Activated CD8-positive, alpha-beta memory T cell treated with anti-CD3 and anti-CD28 coated beads for 4 hours (primary cell): ENCODE results near the gene TRMU.
"Not testable (repeated sequence)": the region's sequence is repeated elsewhere in the genome, so short reads cannot be mapped to it uniquely, and the experiment has no call there.

Experiments
- DNase-seq, 2 donors: peaks; one replicate each; pipeline ENCODE4 v3.0.0-alpha.2; 2020; ENCODE audit warnings: low read depth in 2 of 2

The TRMU gene

GRCh38 chr22:46300491-46300890 lies 35.0 kb upstream of the TRMU start:
- DNase-seq = no peak

GRCh38 chr22:46303347-46303965 lies 32.1 kb upstream of the TRMU start:
- DNase-seq = no peak

GRCh38 chr22:46308283-46308988 lies 27.1 kb upstream of the TRMU start:
- DNase-seq = no peak

DNA sequence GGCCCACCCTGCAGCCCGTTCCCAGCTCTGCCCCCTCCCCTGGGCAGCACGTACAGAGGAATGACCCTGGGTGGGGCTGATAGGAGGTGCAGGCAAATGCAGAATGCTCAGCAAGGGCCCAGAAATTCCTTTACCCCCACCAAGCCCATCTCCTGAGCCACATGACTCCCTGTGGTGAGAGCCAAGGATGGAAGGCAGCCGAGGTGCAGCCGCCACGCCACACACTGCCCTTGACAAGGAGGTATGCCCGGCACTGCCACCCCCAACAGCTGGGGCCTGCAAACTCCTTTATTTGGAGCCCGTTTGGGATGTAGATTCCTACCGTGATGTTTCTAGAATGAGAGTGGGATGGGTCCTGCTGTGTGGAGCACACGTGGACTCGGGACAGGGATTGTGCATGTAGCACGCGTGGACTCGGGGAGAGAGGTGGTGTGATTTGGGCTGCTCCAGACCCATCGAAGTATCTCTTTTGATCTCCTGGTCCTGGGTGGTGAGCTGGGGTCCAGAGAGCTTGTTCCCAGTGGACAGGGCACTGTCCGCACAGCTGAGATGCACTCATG lies 25.9 kb upstream of the TRMU start:
- no peak for DNase-seq

- no peak for DNase-seq
Measured at GRCh38 chr22:46312056-46312455, 23.5 kb upstream of the TRMU start.

- not testable (repeated sequence) for DNase-seq
Measured at GRCh38 chr22:46312848-46313247, 22.7 kb upstream of the TRMU start.

DNA sequence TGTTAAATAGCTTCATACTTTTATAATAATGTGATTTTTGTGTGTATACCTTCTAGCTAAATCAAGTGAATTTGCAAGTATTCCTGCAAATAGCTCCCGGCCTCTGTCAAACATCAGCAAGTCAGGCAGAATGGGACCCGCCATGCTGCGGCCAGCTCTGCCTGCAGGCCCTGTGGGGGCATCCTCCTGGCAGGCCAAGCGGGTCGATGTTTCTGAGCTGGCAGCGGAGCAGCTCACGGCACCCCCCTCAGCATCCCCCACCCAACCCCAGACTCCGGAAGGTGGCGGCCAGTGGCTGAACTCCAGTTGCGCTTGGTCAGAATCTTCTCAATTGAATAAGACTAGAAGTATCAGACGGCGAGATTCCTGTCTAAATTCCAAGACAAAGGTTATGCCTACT lies 19.5 kb upstream of the TRMU start:
- no peak for DNase-seq

DNA sequence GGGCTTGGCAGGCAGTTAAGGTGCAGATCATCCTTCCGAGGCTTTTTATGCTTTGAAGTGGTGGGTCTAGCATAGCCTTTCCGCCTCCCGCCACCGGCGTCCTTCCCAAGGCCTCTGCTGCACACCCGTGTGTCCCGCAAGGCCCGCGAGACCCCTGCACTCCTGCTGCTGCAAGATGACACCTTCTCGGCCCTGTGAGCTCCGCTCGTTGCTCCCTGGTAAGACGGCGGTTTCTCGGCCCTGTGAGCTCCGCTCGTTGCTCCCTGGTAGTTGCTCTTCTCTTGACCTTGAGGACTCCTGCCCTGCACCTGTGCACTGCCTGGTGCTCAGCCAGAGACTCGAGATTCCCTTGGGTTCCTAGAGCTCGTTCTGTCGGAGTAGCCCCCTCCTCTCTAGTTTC lies 17.9 kb upstream of the TRMU start:
- no peak for DNase-seq

DNA sequence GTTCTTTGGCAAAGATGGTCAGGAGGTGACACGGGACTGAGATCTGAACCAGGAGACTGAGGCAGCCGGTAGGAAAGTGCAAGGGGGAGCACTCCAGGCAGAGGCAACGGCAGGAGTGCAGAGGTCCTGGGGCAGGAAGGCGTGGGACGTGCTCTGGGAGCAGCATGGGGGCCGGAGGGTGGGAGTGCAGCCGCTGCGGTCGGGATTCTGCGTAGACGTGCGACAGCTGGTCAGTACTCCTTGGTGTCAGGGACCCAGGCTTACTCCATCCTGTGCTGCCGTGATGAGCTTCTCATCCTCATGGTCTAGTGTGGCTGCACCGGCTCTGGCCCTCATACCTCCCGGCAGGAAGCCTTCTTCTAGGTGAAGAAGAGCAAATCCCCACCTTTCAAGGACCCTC lies 16.9 kb upstream of the TRMU start:
- DNase-seq = no peak

GRCh38 chr22:46319319-46319718 lies 16.2 kb upstream of the TRMU start:
- DNase-seq = no peak

DNA sequence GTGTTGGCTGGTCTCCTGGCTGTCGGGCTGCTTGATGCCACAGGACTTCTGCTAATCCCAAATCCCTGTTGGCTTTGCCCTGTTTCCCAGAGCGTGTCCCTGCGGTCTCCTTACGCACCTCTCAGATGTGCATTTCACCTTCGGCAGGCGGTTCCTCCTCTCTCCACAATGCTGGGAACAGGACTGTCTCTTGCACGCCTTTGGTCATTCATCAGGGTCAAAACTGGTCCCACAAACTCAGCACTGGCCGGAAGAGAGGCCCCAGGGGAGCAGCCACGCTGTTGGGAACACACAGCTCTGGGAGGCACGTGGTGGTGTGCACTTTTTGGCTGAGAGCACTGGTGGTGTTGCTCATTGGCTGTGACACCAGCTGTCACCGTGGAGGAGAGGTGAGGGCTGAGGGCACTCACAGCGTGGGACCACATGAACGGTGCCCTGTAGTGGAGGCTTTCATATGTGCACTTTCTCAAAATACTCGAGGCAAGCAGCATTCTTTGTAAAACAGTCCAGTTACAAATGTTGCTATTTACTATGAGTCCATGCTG lies 15.3 kb upstream of the TRMU start:
- DNase-seq = no peak

GRCh38 chr22:46320716-46321386 lies 14.7 kb upstream of the TRMU start:
- DNase-seq = no peak

GRCh38 chr22:46322711-46323110 lies 12.8 kb upstream of the TRMU start:
- no peak for DNase-seq

GRCh38 chr22:46323162-46323561 lies 12.4 kb upstream of the TRMU start:
- DNase-seq = no peak

GRCh38 chr22:46326066-46326680 lies 9.3 kb upstream of the TRMU start:
- DNase-seq = no peak

DNA sequence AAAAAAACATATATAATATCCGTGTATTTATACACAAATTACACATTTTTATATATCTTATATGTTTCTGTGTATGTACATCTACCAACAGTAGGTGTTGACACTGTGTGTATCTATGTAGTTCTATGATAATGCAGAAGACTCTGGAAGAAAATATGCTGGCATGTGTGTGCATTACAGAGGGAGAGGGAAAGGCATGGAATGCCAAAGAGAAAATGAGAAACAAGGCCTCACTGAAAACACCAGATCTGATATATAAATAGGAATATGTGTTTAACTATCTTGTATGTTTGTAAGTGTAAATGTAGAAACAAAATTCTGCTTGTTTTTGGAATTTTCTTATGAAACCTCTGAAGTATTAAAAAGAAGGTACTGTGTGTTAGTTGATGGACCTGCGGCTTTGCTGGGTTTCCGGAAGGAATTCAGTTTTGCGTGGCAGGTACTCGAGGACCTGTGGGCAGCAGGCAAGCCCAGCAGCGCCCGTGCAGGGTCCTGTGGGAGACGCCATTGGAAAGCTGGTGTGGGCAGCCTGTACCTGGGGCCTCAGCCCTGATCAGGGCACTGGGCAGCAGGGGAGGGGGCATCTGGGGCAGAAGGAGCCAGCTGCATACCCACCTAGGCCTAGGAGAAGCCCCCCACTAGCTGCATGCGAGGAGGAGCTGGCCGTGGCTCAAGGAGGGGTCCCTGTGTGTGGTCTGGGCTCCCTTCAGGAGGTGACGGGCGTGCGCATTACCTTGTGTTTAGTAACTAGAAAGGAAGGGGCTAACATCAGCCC lies 7.6 kb upstream of the TRMU start:
- no peak for DNase-seq

DNA sequence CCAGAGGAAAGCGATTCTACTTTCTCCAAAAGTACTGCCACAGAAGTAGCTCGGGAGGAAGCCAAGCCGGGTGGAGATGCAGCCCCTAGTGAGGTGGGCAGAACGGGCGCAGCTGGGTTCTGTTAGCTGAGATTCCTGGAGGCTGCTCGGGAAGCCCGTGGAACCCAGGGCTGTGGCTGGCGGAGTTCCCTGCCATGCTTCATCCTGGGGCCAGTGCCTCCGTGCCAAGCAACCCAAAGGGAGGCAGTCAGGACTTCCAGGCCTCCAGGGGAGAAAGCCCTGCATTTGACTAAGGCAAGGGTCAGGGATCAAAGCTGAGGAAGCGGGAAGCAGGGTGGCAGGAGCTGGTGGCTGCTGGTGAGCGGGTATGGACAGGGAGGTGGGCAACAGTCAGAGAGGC lies 6.7 kb upstream of the TRMU start:
- DNase-seq = no peak

GRCh38 chr22:46329616-46330015 lies 5.9 kb upstream of the TRMU start:
- no peak for DNase-seq

DNA sequence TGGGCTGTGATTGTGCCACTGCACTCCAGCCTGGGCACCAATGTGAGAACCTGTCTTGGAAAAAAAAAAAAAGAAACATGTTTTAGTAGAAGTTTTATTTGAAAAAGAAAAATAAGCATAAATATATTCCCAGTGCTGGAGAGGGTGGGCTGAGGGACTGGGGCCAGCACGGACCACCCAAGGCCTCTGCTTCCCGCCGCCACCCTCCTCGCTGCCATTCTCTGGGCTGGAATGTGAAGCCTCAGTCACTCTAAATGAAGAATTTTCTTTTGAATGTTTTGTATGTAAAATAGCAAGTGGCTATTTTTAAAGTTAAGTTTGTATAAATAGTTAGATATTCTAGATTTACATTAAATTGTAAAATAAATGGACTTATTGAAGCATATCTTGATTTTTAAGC lies 5.1 kb upstream of the TRMU start:
- no peak for DNase-seq

DNA sequence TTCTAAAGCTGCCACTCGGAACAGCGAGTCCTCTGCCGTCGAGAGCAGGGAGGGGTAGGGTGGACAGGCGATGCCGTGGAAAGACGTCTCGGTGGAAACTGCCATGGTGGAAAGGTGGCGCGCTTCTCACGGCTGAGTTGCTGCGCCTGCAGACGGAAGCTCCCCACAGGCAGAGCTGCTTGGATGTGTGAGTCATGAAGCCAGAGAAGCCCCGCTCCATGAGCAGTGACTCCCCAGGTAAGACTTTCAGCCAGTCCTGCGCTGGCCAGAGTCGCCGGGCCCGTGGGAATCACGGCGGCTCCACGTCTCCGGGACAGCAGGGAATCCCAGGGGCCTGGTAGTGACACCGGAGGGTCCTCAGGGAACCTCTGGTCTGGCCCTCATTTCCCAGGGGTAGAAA lies 4.0 kb upstream of the TRMU start:
- no peak for DNase-seq
